ENCODE measurements around the gene H2AZ1.
A peak's percentile ranks its signal among the peaks of the same experiment; 100 is the strongest.
"Not testable (repeated sequence)": the region's sequence is repeated elsewhere in the genome, so short reads cannot be mapped to it uniquely, and the experiment has no call there.

Gene H2AZ1

GRCh38 chr4:99949999-99950912 lies at the start of gene H2AZ1:
H2AZ1 (minus strand) TSS chr4:99950275; CDS start chr4:99950170, 105 bp downstream.
- peak; percentile 97 for DNase-seq

- DNase-seq: no peak
Measured at GRCh38 chr4:99998062-99998867, 48.2 kb upstream of the H2AZ1 start.

- no peak for DNase-seq
Measured at GRCh38 chr4:99991741-99992140, 41.7 kb upstream of the H2AZ1 start.

- no peak for DNase-seq
Measured at GRCh38 chr4:99987681-99988080, 37.6 kb upstream of the H2AZ1 start.

GRCh38 chr4:99986792-99987191 lies 36.7 kb upstream of the H2AZ1 start:
- no peak for DNase-seq

- no peak for DNase-seq
Measured at GRCh38 chr4:99983289-99983943, 33.3 kb upstream of the H2AZ1 start.

GRCh38 chr4:99979872-99980271 lies 29.8 kb upstream of the H2AZ1 start:
- DNase-seq: no peak

GRCh38 chr4:99971453-99972111 lies 21.5 kb upstream of the H2AZ1 start:
- no peak for DNase-seq

- DNase-seq: no peak
Measured at GRCh38 chr4:99968330-99968729, 18.3 kb upstream of the H2AZ1 start.

GRCh38 chr4:99966692-99967091 lies 16.6 kb upstream of the H2AZ1 start:
- DNase-seq: no peak

GRCh38 chr4:99965674-99966350 lies 15.7 kb upstream of the H2AZ1 start:
- DNase-seq: no peak

- DNase-seq: no peak
Measured at GRCh38 chr4:99965173-99965572, 15.1 kb upstream of the H2AZ1 start.

- no peak for DNase-seq
Measured at GRCh38 chr4:99961711-99962110, 11.6 kb upstream of the H2AZ1 start.

GRCh38 chr4:99960648-99961047 lies 10.6 kb upstream of the H2AZ1 start:
- DNase-seq: no peak

GRCh38 chr4:99958207-99958606 lies 8.1 kb upstream of the H2AZ1 start:
- DNase-seq: not testable (repeated sequence)

- no peak for DNase-seq
Measured at GRCh38 chr4:99950913-99951254, 809 bp upstream of the H2AZ1 start.

GRCh38 chr4:99949034-99949998 lies 759 bp downstream of the H2AZ1 start:
- DNase-seq: peak; percentile 83

GRCh38 chr4:99947608-99948007 lies 2.5 kb downstream of the H2AZ1 start:
- no peak for DNase-seq

- DNase-seq: no peak
Measured at GRCh38 chr4:99947190-99947578, 2.9 kb downstream of the H2AZ1 start.

- peak; percentile 81 for DNase-seq
Measured at GRCh38 chr4:99946356-99947189, 3.5 kb downstream of the H2AZ1 start, which contains the start of gene DNAJB14. DNAJB14 (minus strand) TSS chr4:99946618; CDS start chr4:99946571, 47 bp downstream.

Data from activated CD8-positive, alpha-beta memory T cell treated with anti-CD3 and anti-CD28 coated beads, Interleukin-2, amount 50 U/mL, for 4 hours (primary cell).